KOPT-K1 (cell line): ENCODE results near the gene ADD2.
"Not testable (repeated sequence)": the region's sequence is repeated elsewhere in the genome, so short reads cannot be mapped to it uniquely, and the experiment has no call there.

ENCODE experiments used
- H3K27ac ChIP-seq: fragments of 200-600 bp; sonication (generic); 2 replicates; pipeline ENCODE4 v1.5.1; 2016; ENCODE audit warnings: antibody characterized with exemption, mild to moderate bottlenecking, low read depth, low read length; ENCODE audit not compliant: poor library complexity, severe bottlenecking
- H3K36me3 ChIP-seq: fragments of 200-600 bp; sonication (generic); 2 replicates; pipeline ENCODE4 v1.5.1; 2017; ENCODE audit warnings: antibody characterized with exemption, mild to moderate bottlenecking, low read length, moderate library complexity; ENCODE audit not compliant: insufficient read depth
- H3K9me3 ChIP-seq: fragments of 200-600 bp; sonication (generic); 2 replicates; pipeline ENCODE4 v1.5.1; 2017; ENCODE audit warnings: antibody characterized with exemption, low read length, mild to moderate bottlenecking; ENCODE audit not compliant: insufficient read depth, poor library complexity, severe bottlenecking

Gene ADD2

DNA sequence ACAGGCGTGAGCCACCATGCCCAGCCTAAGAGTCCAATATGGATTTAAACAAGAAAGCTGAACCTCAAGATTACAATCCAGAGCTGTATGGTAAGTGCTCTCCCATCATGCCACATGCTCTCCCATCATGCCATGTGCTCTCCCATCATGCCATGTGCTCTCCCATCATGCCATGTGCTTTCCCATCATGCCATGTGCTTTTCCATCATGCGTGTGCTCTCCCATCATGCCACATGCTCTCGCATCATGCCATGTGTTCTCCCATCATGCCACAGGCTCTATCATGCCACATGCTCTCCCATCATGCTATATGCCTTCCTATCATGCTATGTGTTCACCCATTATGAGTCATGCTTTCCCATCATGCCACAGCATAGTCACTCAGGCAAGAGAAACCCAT, 20.7 kb downstream of the ADD2 start:
- Histone ChIP-seq H3K36me3 (no peaks in the 10 kb centered on the region), H3K9me3 (no peaks in the 10 kb centered on the region), H3K27ac (no peak overlapping the region)

DNA sequence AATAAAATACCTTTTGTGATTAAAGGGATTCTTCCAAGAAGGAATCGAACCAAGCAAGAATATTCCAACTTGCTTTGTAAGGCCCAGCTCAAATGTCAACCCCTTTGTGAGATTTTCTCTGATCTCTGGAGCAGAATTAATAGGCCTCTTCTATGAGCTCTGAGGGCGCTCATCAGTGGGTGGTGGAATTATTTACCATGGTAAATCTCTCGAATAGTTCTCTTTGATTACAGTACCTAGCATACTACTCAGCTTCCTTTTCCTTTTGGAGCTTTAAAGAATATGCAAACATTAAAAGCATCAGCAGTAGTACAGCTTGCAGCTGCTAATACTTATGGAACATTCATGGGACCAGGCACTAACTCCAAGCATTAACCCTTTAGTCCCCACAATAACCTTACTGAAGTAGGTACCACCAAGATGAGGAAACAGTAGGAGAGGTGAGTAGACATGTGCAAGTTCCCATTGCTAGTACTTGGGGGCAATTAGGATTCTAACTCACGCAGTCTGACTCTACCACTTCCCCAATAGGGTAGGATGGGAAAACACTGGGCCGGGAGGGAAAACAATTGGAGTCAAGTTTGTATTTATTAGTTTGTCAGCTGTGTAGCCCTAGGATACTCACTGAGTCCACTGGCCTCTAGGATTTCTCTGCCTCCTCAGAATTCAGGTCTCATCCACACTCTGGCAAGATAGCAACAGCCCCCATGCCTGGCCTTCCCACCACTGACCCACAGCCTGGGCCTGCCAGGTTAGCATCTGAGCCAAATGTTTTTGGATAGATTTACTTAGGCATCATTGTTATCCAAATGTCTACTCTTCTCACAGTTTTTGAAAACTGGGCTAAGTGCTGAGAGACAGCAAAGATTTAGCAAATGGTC, 21.7 kb downstream of the ADD2 start:
- no peaks in the 10 kb centered on the region for H3K9me3 ChIP-seq
- H3K36me3 ChIP-seq, result no peaks in the 10 kb centered on the region
- no peak overlapping the region for H3K27ac ChIP-seq

- Histone ChIP-seq H3K9me3 (no peaks in the 10 kb centered on the region), H3K27ac (no peak overlapping the region), H3K36me3 (no peaks in the 10 kb centered on the region)
Observed at GRCh38 chr2:70745276-70745825, 22.6 kb downstream of the ADD2 start.

DNA sequence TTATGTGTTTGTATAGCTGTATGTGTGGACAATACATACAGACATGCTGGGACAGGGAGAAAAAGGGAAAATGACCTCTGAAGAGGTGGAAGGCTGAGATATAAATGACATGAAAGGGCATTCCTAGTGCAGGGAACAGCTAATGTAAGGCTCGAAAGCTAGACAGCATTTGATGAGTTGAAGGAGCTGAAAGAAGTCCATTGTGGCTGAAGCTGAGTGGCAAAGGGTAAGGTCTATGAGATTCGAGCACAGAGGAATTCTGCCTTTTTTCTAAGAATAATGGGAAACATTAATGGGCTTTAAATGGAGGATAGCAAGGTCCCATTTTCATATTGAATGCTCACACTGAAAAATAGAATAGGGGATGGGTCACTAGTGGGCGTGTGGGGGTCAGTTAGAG, 23.6 kb downstream of the ADD2 start:
- Histone ChIP-seq H3K36me3 (no peaks in the 10 kb centered on the region), H3K9me3 (no peaks in the 10 kb centered on the region), H3K27ac (no peak overlapping the region)

GRCh38 chr2:70743677-70744076, 24.3 kb downstream of the ADD2 start:
- Histone ChIP-seq H3K9me3 (no peaks in the 10 kb centered on the region), H3K36me3 (no peaks in the 10 kb centered on the region), H3K27ac (no peak overlapping the region)

- no peak overlapping the region for H3K27ac ChIP-seq
- H3K9me3 ChIP-seq, result no peaks in the 10 kb centered on the region
- H3K36me3 ChIP-seq, result no peaks in the 10 kb centered on the region
Observed at GRCh38 chr2:70743068-70743467, 24.9 kb downstream of the ADD2 start.

GRCh38 chr2:70739492-70739891, 28.5 kb downstream of the ADD2 start:
- H3K9me3 ChIP-seq, H3K36me3 ChIP-seq, H3K27ac ChIP-seq: not testable (repeated sequence)

DNA sequence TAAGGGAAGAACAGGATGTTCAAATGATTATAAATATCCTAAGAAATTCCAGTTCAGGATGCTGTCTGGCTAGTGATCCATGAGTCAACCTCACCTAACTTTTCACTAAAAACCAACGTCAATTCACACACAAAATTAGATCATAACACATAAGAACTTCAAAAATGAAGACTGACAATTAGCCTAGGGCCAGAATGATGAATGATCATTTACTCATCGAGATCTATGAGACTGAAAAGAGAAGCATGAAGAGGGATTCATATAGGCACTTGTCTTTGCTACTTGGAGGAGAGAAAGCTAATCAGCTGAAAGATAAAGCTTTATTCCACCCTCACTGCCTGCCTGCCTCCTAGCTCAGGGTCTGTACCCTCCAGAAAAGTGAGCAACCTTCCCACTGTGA, 29.8 kb downstream of the ADD2 start:
- Histone ChIP-seq H3K9me3 (no peaks in the 10 kb centered on the region), H3K27ac (no peak overlapping the region), H3K36me3 (no peaks in the 10 kb centered on the region)

- Histone ChIP-seq H3K9me3 (no peaks in the 10 kb centered on the region), H3K27ac (no peak overlapping the region), H3K36me3 (no peaks in the 10 kb centered on the region)
Observed at GRCh38 chr2:70735071-70735470, 32.9 kb downstream of the ADD2 start.

- no peak overlapping the region for H3K27ac ChIP-seq
Observed at GRCh38 chr2:70733646-70734180, 34.3 kb downstream of the ADD2 start.

GRCh38 chr2:70732766-70733645, 35.0 kb downstream of the ADD2 start:
- Histone ChIP-seq H3K27ac (no peak overlapping the region), H3K9me3 (no peaks in the 10 kb centered on the region), H3K36me3 (no peaks in the 10 kb centered on the region)

More at GRCh38 chr2:70733646-70734180, 34.3 kb downstream of the ADD2 start:
- H3K9me3 ChIP-seq, result no peaks in the 10 kb centered on the region
- H3K36me3 ChIP-seq, result no peaks in the 10 kb centered on the region

GRCh38 chr2:70730730-70731129, 37.3 kb downstream of the ADD2 start:
- no peak overlapping the region for H3K27ac ChIP-seq
- H3K36me3 ChIP-seq, result no peaks in the 10 kb centered on the region
- H3K9me3 ChIP-seq, result no peaks in the 10 kb centered on the region

DNA sequence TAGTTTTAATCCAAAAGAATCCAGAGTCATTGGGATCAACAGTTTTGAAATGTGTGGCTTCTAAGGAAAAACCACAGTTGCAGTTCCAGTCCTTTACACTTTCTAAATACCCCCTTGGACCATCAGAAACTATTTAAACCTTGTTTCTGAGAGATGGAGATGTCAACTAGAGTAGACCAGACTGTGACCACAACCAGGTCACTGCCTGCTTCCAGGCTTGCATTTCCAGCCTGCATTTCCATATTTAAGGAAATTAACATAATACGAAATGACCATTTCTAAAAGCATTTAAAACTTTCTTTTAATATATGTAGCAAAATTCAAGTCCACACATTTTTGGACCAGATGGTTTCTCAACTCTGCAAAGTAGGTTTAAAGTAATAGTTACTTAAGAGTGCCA, 38.4 kb downstream of the ADD2 start:
- H3K9me3 ChIP-seq, result no peaks in the 10 kb centered on the region
- H3K36me3 ChIP-seq, result no peaks in the 10 kb centered on the region
- H3K27ac ChIP-seq, result no peak overlapping the region

GRCh38 chr2:70728128-70728527, 39.9 kb downstream of the ADD2 start:
- Histone ChIP-seq H3K27ac (no peak overlapping the region), H3K36me3 (no peaks in the 10 kb centered on the region), H3K9me3 (no peaks in the 10 kb centered on the region)
